Measurements from ENCODE around the gene CBLC. TPM values are rescaled to one million over a fixed set of nuclear protein-coding genes. Genes with fewer than 3 reads are reported as not detected.

Gene CBLC
- total RNA-seq, 4 donors from 2014 or later: 64.3 to 87.0 (median 75.6) TPM

GRCh38 chr19:44809577-44810233 is 32.0 kb downstream of the CBLC start:
- intact Hi-C loops (cut with DNase I; ENCODE audit: low total_unique reads): no loop called here
- no peak overlapping the region for H3K4me3 ChIP-seq (ENCODE audit: low read depth, poor library complexity, severe bottlenecking)
- DNase-seq (ENCODE audit: low spot score in 2 of 2): no peak
- no peak for TF ChIP-seq CTCF (IDR thresholded peaks at IDR 0.05)
- TF ChIP-seq POLR2A (IDR thresholded peaks at IDR 0.05): no peak
- 16 to 25% methylated on average over 7 of the region's 7 CpGs for WGBS, 2 donors

- no peak for TF ChIP-seq CTCF (IDR thresholded peaks at IDR 0.05)
- TF ChIP-seq POLR2A (IDR thresholded peaks at IDR 0.05): no peak
- H3K4me3 ChIP-seq (ENCODE audit: low read depth, poor library complexity, severe bottlenecking): no peak overlapping the region
- 40 to 61% methylated on average over 13 of the region's 13 CpGs for whole genome bisulfite sequencing, 2 donors
- DNase-seq (ENCODE audit: low spot score in 2 of 2): no peak
- intact Hi-C loops (cut with DNase I; ENCODE audit: low total_unique reads): no loop called here
Observed at GRCh38 chr19:44810234-44811121, 32.8 kb downstream of the CBLC start.

GRCh38 chr19:44811122-44811419 is 33.4 kb downstream of the CBLC start:
- H3K4me3 ChIP-seq (ENCODE audit: low read depth, poor library complexity, severe bottlenecking): no peak overlapping the region
- intact Hi-C loops (cut with DNase I; ENCODE audit: low total_unique reads): no loop called here
- DNase-seq (ENCODE audit: low spot score in 2 of 2): no peak
- TF ChIP-seq POLR2A (IDR thresholded peaks at IDR 0.05): no peak
- no peak for TF ChIP-seq CTCF (IDR thresholded peaks at IDR 0.05)
- WGBS, 2 donors: 87 to 95% methylated on average over 7 of the region's 7 CpGs

- TF ChIP-seq CTCF (IDR thresholded peaks at IDR 0.05) (no peak), POLR2A (IDR thresholded peaks at IDR 0.05) (no peak)
Observed at GRCh38 chr19:44812142-44812718, 34.5 kb downstream of the CBLC start.

GRCh38 chr19:44813070-44813840 is 35.6 kb downstream of the CBLC start:
- 84 to 87% methylated on average over 29 to 38 of the region's 38 CpGs for WGBS, 2 donors
- no peak overlapping the region for H3K4me3 ChIP-seq (ENCODE audit: low read depth, poor library complexity, severe bottlenecking)
- TF ChIP-seq CTCF (IDR thresholded peaks at IDR 0.05) (no peak), POLR2A (IDR thresholded peaks at IDR 0.05) (no peak)
- intact Hi-C loops (cut with DNase I; ENCODE audit: low total_unique reads): no loop called here
- no peak for DNase-seq (ENCODE audit: low spot score in 2 of 2)

More at GRCh38 chr19:44812142-44812718, 34.5 kb downstream of the CBLC start:
- intact Hi-C loops (cut with DNase I; ENCODE audit: low total_unique reads): no loop called here
- 84 to 85% methylated on average over 18 to 25 of the region's 28 CpGs for WGBS, 2 donors
- H3K4me3 ChIP-seq (ENCODE audit: low read depth, poor library complexity, severe bottlenecking): no peak overlapping the region
- no peak for DNase-seq (ENCODE audit: low spot score in 2 of 2)

Data from lower leg skin (tissue), 4 donors.